ENCODE results near the gene PIK3R1. TPM values are rescaled to one million over a fixed set of nuclear protein-coding genes. Genes with fewer than 3 reads are reported as not detected.

The PIK3R1 gene
- total RNA-seq, 1 experiment from 2014 or later = 1.7 TPM

- Histone ChIP-seq H3K4me2 (ENCODE audit: low read length) (no peak overlapping the region), H3K4me1 (ENCODE audit: insufficient read depth, low read length) (no peaks in the 10 kb centered on the region), H3F3A (ENCODE audit: low read length, unreplicated experiment) (no peaks in the 10 kb centered on the region), H4K20me1 (ENCODE audit: low read length) (no peaks in the 10 kb centered on the region), H3K9me2 (replicated peaks; ENCODE audit: low read length) (no peaks in the 10 kb centered on the region), H3K9me3 (ENCODE audit: low read length) (no peaks in the 10 kb centered on the region), H3K79me2 (ENCODE audit: low read length) (no peaks in the 10 kb centered on the region), H3K27me3 (ENCODE audit: low read length) (no peaks in the 10 kb centered on the region), H3K9ac (ENCODE audit: low read length) (no peak overlapping the region), H3K4me3 (ENCODE audit: low read length) (no peak overlapping the region), H3K27ac (ENCODE audit: low read length) (no peak overlapping the region), H3K36me3 (ENCODE audit: low read depth, low read length) (no peaks in the 10 kb centered on the region), H2AFZ (ENCODE audit: low read length) (no peak overlapping the region)
- no TSS peak for BruUV-seq (replicated peaks)
- no peak for ATAC-seq
- ChIA-PET CTCF (no interaction called here), POLR2A (ENCODE audit: unreplicated experiment) (no interaction called here)
- intact Hi-C loops (cut with micrococcal nuclease) = loop anchor here (5.0 kb wide), 1 partner anchor 1023 kb away; no protein-coding TSS in a partner anchor
- TF ChIP-seq EZH2phosphoT487 (IDR thresholded peaks at IDR 0.05; ENCODE audit: borderline replicate concordance, low read length) = no peak
- TF ChIP-seq EZH2 (IDR thresholded peaks at IDR 0.05; ENCODE audit: low read length, unreplicated experiment) = no peak
- no peak for TF ChIP-seq CTCF (conservative IDR thresholded peaks at IDR 0.05; ENCODE audit: low read depth, low read length)
- no peak for DNase-seq
Measured at GRCh38 chr5:68269820-68270219, 54.3 kb downstream of the PIK3R1 start.

DNA sequence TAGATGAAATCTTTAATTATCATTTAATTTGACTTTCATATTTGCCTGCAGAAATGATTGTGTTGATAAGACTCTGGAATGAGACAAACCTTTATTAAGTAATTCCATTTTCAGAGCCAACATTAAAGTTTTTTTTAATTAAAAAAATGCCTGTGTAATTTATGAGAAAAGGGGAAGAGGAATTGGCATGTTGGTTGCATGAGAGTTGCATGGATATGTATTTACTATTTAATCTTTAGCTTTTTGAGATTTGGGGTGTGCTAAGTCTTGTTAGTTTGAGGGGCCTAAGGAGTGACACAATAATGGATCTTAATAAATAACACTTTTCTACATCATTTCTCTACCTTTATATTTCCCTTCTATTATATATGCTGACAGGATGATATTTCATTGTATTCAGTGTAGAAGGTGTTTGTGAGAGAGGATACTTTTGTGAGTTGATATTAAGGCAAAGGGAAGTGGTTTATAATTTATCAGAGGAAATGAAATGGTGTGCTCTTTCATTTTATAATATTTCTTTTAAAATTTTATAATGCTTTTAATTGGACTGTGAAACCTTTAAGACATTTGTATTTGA lies 54.9 kb downstream of the PIK3R1 start:
- H3K4me1 ChIP-seq (ENCODE audit: insufficient read depth, low read length) = no peaks in the 10 kb centered on the region
- BruUV-seq (replicated peaks) = no TSS peak
- no peaks in the 10 kb centered on the region for H3K9me2 ChIP-seq (replicated peaks; ENCODE audit: low read length)
- DNase-seq = no peak
- H3K79me2 ChIP-seq (ENCODE audit: low read length) = no peaks in the 10 kb centered on the region
- H3K9ac ChIP-seq (ENCODE audit: low read length) = no peak overlapping the region
- TF ChIP-seq CTCF (conservative IDR thresholded peaks at IDR 0.05; ENCODE audit: low read depth, low read length) (no peak), EZH2phosphoT487 (IDR thresholded peaks at IDR 0.05; ENCODE audit: borderline replicate concordance, low read length) (no peak), EZH2 (IDR thresholded peaks at IDR 0.05; ENCODE audit: low read length, unreplicated experiment) (no peak)
- H3K27ac ChIP-seq (ENCODE audit: low read length) = no peak overlapping the region
- no peak overlapping the region for H3K4me2 ChIP-seq (ENCODE audit: low read length)
- no peak for ATAC-seq
- H3K4me3 ChIP-seq (ENCODE audit: low read length) = no peak overlapping the region
- no peaks in the 10 kb centered on the region for H3K9me3 ChIP-seq (ENCODE audit: low read length)
- ChIA-PET CTCF (no interaction called here), POLR2A (ENCODE audit: unreplicated experiment) (no interaction called here)
- no peaks in the 10 kb centered on the region for H3K27me3 ChIP-seq (ENCODE audit: low read length)
- H2AFZ ChIP-seq (ENCODE audit: low read length) = no peak overlapping the region
- intact Hi-C loops (cut with micrococcal nuclease) = loop anchor here (5.0 kb wide), 1 partner anchor 1023 kb away; no protein-coding TSS in a partner anchor
- no peaks in the 10 kb centered on the region for H4K20me1 ChIP-seq (ENCODE audit: low read length)
- H3F3A ChIP-seq (ENCODE audit: low read length, unreplicated experiment) = no peaks in the 10 kb centered on the region
- no peaks in the 10 kb centered on the region for H3K36me3 ChIP-seq (ENCODE audit: low read depth, low read length)

DNA sequence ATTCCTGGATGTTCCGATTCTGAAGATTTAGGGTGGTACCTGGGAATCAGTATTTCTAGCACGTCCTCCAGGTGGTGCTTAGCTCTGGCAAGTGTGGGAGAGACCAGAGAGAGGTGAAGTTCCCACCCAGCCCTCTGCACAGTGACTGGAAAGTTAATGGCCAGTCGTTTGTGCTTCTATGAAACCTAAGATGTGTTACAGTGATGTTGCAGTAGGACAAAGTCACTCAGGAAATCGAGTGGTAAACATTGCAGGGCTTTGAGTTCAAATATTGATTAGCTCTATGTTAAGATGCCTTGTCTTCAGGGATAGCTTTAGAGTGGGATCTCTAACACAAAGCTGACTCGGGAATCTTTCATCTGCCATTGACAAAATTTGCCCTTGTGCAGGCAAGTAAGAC lies 55.6 kb downstream of the PIK3R1 start:
- Histone ChIP-seq H3K4me1 (ENCODE audit: insufficient read depth, low read length) (no peaks in the 10 kb centered on the region), H3K4me2 (ENCODE audit: low read length) (no peak overlapping the region), H3K27ac (ENCODE audit: low read length) (no peak overlapping the region), H3K9me2 (replicated peaks; ENCODE audit: low read length) (no peaks in the 10 kb centered on the region), H3K9ac (ENCODE audit: low read length) (no peak overlapping the region), H3K36me3 (ENCODE audit: low read depth, low read length) (no peaks in the 10 kb centered on the region), H3F3A (ENCODE audit: low read length, unreplicated experiment) (no peaks in the 10 kb centered on the region), H3K79me2 (ENCODE audit: low read length) (no peaks in the 10 kb centered on the region), H3K4me3 (ENCODE audit: low read length) (no peak overlapping the region), H3K27me3 (ENCODE audit: low read length) (no peaks in the 10 kb centered on the region), H4K20me1 (ENCODE audit: low read length) (no peaks in the 10 kb centered on the region), H2AFZ (ENCODE audit: low read length) (no peak overlapping the region), H3K9me3 (ENCODE audit: low read length) (no peaks in the 10 kb centered on the region)
- ATAC-seq = no peak
- ChIA-PET POLR2A (ENCODE audit: unreplicated experiment) (no interaction called here), CTCF (no interaction called here)
- intact Hi-C loops (cut with micrococcal nuclease) = loop anchor here (5.0 kb wide), 1 partner anchor 1024 kb away; no protein-coding TSS in a partner anchor
- no peak for DNase-seq
- TF ChIP-seq EZH2phosphoT487 (IDR thresholded peaks at IDR 0.05; ENCODE audit: borderline replicate concordance, low read length) (no peak), EZH2 (IDR thresholded peaks at IDR 0.05; ENCODE audit: low read length, unreplicated experiment) (no peak), CTCF (conservative IDR thresholded peaks at IDR 0.05; ENCODE audit: low read depth, low read length) (no peak)
- no TSS peak for BruUV-seq (replicated peaks)

Measured in PC-3 (cell line).